Non-pigmented ciliary epithelial cell (primary cell): ENCODE measurements around the gene KIF7.
A peak's percentile ranks its signal among the peaks of the same experiment; 100 is the strongest.

Source experiments
- DNase-seq: peaks from one replicate; pipeline ENCODE4 v3.0.0-alpha.2; 2010; ENCODE audit warnings: low read depth

KIF7 gene

DNA sequence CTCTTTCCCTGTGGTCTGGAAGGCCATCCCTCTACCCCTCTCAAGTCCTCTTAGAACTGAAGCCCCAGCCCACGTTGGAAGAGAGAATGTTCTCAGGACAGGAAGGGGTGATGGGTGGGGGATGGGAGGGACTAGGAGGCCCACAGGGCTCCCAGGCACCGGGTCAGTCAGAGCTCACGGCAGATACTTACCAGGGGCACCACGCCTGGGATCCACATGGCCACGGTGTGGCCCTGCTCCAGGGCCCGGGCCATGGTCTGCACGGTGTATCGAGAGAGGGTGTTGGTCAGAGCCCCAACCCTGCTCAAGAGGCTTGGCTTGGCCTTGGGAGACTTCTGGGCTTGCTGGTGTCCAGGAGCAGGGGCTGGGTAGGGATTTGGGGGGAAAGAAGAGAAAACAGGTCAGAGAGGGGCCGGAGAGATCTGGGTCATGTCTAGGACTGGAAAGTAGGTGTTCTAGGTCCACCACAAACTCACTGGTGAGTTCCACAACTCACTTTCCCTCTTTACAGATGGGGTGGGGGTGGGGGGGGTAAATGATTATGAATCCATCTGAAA lies 14.1 kb upstream of the KIF7 start:
- no peak for DNase-seq

DNA sequence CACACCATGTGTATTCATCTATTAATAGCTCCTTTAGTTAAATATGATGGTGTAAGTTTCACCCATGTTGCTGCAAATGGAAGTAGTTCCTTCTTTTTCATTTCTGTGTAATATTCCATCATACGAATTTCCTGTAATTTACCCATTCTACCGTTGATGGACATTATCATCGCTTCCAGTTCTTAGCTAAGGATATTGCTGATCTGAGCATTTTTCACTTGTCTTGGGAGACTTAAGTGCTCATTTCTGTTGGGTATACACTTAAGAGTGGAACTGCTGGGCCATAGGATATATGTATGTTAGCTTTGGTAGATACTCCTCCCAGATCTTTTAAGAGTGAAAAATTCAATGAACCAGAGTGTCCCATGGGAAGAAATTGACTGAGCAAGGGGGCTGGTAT lies 12.9 kb upstream of the KIF7 start:
- DNase-seq, result no peak

DNA sequence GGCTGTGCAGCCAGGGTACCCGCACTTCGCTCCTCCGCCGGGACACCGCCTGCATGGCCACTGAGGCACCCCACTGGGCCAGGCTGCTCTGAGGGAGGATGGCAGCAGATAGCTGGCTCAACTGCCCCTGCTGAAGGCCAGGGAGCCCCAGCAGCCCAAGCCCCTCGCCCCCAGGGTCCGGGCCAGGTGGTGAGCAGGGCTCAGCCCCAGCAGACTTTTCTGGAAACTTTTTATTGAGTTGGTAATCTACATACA lies 12.4 kb upstream of the KIF7 start:
- DNase-seq, result no peak

DNA sequence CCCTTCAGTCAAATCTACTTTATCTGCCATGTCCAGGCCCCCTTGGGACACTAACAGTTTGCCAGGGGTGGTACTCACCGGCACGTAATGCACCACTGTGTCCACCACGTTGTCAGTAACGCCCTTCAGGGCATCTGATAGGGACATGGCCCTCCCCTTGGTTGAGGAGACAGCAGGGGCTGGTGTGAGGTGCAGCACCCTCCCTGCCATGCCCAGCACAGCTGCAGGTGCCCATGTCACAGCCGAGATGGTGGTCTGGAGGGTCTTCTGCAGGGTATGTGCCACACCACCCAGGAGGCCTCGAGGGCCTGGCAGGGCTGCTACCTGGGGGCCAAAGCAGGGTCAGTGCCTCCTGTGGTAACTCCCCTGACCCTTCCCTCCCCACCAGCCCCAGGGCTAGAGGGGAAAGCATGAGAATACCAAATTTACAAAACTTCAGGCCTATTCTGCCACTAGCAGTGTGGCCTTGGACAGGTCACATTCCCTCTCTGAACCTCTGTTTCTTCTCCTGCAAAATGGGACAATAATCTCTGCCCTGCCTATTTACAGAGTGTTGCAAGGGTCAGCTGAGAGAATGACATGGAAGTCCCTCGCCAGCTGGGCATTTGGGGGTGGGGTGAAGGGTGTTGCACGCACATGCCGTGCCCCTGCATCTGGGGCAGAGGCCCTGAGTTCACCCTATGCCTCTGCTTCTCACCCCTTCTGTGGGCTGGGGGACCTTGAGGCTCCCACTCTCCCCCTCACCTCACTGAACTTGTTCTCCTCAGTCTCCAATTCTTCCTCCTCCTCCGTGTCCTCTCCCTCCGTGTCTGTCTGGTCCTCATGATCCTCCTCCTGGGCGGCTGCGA lies 11.8 kb upstream of the KIF7 start:
- DNase-seq, result no peak

DNA sequence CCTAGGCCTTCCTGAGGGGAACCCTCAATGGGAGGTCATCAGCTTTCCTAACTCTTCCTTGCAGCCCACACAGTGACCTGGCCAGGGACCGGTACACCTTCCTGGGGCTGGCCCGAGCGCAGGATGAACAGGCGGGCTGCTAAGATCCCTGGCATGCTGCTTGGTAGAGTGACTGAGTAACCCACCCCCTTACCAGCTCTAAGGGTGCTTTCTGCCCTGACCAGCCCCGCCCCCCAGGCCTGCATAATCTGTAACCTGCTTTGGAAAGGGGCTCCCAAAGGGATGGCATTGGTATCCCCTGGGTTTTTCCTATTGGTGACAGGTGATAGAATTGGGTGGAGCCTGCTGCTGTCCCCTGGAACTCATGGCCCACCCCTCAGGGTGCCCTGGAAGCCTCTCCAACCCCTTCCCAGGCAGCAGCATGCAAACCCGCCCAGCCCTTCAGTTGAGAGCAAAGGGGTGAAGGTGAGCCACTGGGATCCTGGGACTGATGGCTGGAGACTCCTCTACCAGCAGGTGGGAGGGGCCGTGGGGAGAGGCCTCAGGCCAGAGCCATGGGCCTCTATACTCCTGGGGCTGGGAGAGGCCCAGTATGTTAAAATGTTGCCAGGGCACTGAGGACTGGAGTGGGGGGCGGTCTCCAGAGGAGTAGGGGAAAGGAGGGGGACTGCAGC lies 11.1 kb upstream of the KIF7 start:
- DNase-seq, result no peak

DNA sequence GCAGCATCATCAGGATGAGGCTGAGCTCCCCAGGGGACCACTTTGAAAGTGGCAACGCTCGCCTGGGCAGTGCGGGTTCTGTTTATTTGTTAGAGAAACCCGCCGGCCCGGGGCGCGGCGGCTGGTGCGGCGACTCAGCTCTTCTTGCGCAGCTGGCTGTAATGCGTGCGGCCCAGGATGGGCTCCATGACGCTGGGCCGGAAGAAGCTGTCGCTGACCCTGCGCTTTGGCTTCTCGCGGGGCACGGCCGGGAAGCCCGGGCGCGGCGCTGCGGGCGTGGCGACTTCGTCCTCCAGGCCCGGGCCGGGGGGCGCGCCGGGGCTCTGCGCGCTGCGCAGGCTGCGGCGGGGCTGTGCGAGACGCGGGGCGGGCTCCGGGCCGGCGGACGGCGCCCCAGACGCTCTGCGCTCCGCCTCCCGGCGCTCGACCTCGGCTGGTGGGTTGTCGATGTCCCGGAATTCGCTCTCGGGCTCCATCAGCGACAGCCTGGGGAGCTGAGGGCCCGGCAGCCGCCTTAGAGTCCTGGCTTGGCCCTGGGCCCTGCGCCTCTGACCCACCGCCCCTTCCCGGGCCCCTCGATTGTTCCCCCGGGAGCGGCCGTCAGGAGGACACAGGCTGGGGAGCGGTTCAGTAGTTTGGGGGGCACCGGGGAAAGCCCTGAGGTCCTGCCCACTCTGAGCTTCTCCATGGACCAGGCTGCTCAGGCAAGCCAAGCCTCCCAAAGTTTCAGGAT lies 10.3 kb upstream of the KIF7 start:
- DNase-seq, result no peak

DNA sequence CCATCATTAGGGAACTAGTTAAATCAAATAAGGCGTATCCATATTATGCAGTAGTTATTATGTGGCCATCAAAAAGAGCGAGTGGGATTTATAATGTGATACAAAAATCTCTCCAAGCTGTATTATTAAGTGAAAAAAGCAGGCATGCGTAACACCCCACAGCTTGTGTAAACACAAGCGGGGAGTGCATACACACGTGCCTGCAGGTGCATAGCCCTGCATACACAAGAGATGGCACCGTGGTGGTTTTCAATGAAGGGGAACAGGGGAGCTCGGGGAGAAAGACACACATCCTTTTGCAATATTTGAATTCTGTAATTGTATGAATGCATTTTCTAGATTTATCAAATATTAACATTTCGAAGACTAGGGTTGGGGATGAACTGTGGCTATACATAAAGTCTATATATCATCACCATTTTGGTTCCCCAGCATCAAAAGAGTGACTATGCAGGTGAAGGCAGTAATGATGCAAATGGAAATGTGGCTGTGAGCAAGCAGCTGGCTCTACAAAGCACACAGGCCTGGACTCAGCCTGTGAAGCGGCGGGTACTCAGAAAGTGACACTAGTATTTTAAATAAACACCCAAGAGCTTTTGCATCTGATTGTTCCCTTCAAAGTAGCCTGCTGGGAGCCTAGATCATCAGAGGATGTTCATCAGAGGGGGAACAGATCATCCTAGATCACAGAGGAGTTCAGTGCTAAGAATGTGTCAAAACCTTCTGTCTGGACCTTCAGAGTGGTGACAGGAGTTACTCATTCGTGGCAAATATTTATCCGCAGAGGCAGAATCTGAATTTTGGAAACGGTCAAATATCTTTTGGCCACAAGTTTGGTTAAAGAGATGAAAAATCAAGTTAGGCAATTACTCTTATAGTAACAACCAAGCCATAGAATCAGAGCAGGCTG lies 9.4 kb upstream of the KIF7 start:
- no peak for DNase-seq

DNA sequence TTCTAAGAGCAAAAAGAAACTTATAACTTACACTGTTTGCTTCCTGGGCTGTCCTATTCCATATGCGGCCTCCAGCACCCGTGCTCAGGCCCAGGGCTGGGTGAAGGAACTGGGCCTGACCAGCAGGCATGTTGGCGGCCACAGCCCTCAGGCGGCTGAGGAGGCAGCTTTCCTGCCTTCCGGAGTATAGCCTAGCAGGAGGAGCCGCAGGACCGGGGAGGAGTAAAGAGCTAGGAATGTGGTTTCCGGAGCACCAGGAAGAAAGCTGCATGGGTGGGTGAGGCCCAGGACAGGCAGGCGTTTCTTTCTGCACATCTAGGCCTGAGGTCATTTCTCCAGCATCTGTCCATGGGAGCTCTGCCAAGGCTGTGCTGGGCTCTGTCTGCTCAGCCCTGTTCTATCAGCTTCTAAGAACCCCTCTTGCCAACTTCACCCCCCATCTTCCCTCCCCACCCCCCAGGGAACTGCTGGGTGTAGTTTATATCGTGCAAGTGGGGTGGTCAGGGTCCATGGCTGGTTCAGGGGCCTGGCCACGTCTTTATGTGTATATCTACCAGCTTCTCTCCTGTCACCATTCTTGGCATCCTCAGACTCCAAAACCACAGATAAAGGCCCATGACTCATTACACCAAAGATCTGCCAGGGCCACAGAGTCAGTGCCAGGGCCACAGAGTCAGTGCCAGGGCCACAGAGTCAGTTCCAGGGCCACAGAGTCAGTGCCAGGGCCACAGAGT lies 7.8 kb upstream of the KIF7 start:
- DNase-seq, result peak; percentile 68

DNA sequence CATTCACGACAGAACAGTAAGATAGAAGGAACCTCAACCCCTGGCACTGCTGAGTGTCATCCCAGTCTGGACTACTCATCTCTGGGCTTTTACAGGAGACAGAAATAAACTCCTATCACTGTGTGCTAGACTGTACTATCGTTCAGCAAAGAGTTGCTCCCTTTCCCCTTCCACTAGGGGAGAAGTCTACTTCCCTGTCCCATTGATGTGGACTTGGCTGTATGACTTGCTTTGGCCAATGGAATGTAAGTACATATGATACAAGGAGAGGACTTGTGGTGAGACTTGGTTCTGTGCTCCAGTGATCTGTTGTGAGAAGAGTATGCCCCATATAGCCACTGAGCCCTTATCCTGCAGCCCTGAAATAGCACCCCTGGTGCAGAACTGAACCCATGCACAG lies 5.3 kb upstream of the KIF7 start:
- no peak for DNase-seq

DNA sequence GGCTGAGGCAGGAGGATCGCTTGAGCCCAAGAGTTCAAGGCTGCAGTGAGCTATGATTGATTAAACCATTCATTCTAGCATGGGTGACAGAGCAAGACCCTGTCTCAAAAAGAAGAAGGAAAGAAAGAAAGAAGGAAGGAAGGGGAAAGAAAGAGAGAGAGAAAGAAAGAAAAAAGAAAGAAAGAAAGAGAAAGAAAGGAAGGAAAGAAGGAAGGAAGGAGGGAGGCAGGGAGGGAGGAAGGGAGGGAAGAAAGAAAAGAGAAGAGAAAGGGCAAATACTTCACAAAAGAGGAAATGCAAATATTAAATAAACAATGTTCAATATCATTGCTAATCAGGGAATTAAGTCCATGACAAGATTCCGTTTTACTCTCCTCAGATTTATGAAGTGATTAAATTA lies 4.0 kb upstream of the KIF7 start:
- DNase-seq, result no peak

DNA sequence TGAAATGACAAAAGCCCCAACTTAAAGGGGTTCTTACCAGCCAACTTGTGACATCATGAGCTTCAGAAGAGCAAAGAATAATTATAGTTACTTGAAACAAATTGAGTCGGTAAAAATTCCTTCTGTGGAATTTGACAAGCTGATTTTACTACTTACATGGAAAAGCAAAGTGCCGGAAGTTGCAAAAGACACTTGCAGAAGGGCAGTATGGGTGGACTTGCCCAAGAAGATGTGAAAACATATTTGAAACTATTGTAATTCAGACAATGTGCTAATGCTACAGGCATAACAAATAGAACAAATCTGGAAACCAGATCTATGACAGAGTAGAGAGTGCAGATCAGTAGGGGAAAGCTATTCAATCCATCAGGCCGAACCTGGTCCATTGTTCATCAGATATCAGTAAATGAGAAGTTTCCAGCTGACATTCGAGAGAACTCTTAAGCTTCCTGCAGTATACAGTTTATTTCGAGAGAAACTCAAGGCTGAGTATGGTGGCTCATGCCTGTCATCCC lies 2.5 kb upstream of the KIF7 start:
- no peak for DNase-seq

DNA sequence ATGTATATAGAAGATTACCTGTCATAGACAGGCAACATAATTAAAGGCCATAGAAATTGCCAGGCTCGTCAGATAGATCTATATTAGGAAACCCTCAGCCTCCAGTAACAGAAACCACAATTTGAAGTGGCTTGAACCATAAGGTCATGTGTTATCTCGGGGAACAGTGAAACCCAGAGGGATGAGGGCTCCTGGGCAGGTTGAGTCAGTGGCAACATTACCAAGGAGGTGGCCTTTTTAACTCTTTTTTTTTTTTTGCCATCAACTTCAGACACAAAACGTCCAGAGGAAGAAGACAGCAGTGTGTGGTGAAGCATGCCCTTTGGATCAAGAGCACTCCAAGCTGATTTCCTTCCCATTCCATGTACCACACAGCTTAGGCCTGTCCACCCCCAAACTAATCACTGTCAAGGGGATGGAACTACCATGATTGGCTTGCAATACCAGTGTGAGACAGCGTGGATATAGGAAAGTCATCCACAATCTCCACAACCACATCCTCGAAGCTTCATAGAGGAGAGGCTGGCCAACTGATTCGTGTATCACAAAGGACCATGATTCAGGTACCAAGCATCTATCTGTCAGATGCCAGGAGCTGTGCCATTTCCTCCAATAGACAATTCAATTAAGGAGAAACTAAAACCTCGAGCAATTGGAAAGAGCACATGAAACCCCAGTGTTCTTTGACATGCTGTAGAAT lies 999 bp upstream of the KIF7 start:
- no peak for DNase-seq

DNA sequence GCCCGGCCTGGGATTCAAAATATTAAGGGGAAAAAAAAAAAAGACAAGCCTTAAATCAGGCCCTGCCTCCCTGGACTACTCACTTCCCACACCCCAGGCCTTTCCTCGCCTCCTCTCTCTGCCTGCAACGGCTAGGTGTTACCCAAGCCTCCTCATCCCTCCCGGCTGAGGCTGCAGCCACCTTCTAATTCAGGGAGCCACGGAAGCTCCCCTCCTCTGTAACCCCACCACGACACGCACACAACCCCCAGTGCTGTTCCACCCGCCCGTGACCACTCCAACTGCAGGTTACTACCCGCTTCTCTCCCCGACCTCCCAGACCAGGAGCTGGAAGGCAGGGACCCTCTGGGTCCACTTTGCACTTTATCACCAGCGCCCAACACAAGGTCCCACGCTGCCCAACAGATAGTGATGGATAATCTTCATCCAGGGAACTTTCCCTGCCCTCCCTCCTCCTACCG lies 936 bp downstream of the KIF7 start:
- no peak for DNase-seq

DNA sequence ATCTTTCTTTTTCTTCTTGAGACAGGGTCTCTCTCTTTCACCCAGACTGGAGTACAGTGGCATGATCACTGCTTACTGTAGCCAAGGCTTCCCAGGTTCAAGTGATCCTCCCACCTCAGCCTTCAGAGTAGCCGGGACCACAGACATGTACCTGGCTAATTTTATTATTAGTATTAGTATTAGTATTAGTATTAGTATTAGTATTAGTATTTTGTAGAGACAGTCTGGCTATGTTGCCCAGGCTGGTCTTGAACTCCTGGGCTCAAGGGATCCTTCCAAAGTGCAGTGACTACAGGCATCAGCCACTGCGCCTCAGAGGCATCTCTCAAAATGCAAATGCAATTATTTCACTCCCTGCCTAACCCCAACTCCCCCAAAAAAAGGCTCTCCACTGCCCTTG lies 1.7 kb downstream of the KIF7 start:
- DNase-seq, result no peak

DNA sequence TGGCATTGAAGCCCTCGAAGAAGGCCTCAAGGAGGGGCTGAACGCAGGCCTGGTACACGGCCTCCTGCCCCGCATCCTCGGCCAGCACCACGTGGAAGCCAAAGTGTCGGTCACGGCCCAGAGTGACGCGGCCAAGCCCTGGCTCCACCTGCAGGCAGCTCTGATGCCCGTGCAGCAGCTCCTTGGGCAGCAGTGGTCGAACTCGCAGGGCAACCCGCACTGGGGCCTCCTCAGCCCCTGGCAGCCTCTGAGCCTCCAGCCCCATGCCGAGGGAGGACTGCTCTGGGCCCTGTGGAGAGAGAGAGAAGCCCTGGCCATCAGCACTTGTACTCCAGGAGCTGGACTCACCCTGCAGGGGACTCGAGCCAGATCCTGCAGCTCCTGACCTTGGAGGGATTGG lies 2.6 kb downstream of the KIF7 start:
- no peak for DNase-seq

DNA sequence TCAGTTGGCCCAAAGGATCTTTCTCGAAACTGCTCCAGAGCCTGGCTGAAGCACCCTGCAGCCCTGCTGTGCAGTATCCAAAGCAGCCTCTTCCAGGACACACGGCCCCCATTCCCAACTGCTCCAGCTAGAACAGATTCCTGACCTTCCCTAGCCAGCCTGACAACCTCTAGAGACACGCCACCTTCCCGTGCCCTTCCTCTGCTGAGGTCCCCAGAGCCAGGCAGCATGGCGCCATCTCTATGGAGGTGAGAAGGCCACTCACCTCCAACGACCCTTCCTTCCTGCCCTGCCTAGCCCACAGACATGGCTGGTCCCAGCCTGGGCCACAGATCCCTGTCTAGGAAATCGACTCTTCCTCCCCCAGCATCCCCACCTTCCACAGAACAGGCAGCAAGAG lies 3.1 kb downstream of the KIF7 start:
- DNase-seq, result no peak

DNA sequence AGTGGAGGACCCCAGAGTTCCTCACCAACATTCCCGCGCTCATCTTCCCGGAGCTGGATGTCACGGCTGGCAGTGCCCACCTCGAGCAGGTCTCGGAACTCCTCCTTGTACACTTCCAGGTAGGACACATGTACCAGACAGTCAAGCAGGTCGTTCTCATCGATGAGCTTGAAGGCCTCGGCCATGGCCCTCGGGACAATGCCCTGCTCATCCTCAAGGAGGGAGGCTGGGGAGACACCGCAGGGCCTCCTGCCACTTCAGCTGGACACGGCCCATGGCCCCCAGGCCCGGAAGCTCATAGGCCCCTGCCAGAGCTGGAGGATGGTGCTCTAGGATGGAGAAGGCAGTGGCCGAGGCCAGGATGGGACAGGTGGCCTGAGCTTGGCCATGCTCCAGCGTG lies 5.6 kb downstream of the KIF7 start:
- DNase-seq, result no peak

DNA sequence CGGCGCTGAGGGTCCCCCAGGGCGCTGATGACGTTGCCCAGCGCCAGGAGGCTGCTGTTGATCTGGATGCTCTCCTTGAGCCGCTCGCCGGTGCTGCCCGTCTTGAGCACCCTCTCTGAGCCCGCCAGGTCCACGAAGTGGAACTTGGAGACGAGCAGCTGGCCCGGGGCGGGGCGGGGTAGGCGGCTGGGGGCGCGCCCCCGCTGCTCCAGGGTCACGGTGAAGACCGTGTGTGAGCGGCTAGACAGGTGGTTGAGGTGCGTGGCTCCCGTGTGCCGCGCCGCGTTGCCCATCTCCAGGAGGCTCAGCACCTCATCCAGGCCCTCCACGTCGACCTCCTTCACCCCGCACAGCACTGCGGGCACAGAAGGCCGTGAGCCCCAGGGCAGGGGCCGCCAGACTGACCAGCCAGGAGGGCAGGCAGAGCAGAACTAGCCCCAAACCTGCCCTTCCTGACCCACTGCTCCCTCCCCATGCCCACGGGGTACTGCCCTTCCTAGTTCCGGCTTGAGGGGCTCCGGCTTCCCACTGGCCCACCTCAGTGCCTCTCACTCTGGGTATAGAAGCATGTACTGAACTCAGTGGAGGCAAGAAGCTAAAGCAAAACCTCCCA lies 6.1 kb downstream of the KIF7 start:
- DNase-seq, result no peak

DNA sequence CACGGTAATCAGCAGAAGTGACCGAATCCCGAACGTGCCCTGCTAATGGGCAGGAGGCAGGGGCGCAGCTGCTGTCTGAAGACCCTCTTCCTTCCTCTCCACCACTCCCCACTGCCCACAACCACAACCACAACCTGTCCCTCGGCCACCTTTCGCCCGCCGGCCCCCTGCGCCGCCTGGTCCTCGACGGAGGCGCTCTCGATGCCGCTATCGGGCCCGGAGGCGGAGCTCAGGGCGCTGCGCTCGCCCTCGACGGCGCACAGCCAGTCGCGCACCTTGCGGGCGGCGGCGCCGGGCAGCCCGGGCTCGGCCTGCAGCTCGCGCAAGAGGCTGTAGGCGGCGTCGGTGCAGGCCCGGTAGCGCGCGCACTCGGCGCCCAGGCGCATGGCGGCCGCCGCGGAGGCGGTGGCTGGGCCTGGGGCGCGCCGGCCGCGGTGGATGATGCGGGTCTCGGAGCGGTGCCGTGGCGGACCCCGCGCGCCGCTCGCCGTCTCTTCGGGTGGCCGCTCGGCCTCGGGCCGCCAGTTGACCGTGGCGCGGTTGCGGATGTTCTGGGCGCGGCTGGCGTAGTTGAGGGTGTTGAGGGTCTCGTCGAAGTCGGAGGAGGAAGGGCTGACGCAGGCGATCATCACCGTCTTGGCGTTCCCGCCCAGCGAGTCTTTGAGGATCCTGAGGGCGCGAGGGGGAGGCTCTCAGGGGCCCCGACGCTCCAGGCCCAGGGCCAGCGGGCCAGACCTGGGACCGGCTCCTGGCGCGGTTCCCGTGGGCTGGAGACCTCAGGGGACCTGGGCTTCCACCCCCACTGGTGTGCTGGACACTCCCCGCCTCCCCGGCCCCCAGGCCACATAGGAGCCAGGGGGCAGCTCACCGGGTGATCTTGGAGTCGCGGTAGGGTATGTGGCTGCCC lies 6.9 kb downstream of the KIF7 start:
- DNase-seq, result no peak
